ENCODE data around the gene MAGEL2. TPM values are rescaled to one million over a fixed set of nuclear protein-coding genes. Genes with fewer than 3 reads are reported as not detected.

MAGEL2 gene
- total and polyA plus RNA-seq, 2 experiments from 2014 or later, result 4.8 to 10.1 TPM

- TF ChIP-seq JUNB (IDR thresholded peaks at IDR 0.05; ENCODE audit: unreplicated experiment) (no peak), POLR2AphosphoS5 (IDR thresholded peaks at IDR 0.05; ENCODE audit: low read depth) (no peak), EZH2phosphoT487 (IDR thresholded peaks at IDR 0.05; ENCODE audit: unreplicated experiment) (no peak), NANOG (IDR thresholded peaks at IDR 0.05; ENCODE audit: borderline replicate concordance) (no peak), ZNF331 (CRISPR knock-in tag; IDR thresholded peaks at IDR 0.05; ENCODE audit: low read depth) (no peak), CREB1 (CRISPR knock-in tag; IDR thresholded peaks at IDR 0.05; ENCODE audit: low read depth) (no peak), ZNF114 (CRISPR knock-in tag; IDR thresholded peaks at IDR 0.05) (no peak), EZH2 (IDR thresholded peaks at IDR 0.05; ENCODE audit: low read depth, unreplicated experiment) (no peak), STAT1 (IDR thresholded peaks at IDR 0.05; ENCODE audit: unreplicated experiment) (no peak)
- TF ChIP-seq, protein P1, sequence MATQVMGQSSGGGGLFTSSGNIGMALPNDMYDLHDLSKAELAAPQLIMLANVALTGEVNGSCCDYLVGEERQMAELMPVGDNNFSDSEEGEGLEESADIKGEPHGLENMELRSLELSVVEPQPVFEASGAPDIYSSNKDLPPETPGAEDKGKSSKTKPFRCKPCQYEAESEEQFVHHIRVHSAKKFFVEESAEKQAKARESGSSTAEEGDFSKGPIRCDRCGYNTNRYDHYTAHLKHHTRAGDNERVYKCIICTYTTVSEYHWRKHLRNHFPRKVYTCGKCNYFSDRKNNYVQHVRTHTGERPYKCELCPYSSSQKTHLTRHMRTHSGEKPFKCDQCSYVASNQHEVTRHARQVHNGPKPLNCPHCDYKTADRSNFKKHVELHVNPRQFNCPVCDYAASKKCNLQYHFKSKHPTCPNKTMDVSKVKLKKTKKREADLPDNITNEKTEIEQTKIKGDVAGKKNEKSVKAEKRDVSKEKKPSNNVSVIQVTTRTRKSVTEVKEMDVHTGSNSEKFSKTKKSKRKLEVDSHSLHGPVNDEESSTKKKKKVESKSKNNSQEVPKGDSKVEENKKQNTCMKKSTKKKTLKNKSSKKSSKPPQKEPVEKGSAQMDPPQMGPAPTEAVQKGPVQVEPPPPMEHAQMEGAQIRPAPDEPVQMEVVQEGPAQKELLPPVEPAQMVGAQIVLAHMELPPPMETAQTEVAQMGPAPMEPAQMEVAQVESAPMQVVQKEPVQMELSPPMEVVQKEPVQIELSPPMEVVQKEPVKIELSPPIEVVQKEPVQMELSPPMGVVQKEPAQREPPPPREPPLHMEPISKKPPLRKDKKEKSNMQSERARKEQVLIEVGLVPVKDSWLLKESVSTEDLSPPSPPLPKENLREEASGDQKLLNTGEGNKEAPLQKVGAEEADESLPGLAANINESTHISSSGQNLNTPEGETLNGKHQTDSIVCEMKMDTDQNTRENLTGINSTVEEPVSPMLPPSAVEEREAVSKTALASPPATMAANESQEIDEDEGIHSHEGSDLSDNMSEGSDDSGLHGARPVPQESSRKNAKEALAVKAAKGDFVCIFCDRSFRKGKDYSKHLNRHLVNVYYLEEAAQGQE (IDR thresholded peaks at IDR 0.05; ENCODE audit: unreplicated experiment), result no peak
- TF ChIP-seq, protein P2, sequence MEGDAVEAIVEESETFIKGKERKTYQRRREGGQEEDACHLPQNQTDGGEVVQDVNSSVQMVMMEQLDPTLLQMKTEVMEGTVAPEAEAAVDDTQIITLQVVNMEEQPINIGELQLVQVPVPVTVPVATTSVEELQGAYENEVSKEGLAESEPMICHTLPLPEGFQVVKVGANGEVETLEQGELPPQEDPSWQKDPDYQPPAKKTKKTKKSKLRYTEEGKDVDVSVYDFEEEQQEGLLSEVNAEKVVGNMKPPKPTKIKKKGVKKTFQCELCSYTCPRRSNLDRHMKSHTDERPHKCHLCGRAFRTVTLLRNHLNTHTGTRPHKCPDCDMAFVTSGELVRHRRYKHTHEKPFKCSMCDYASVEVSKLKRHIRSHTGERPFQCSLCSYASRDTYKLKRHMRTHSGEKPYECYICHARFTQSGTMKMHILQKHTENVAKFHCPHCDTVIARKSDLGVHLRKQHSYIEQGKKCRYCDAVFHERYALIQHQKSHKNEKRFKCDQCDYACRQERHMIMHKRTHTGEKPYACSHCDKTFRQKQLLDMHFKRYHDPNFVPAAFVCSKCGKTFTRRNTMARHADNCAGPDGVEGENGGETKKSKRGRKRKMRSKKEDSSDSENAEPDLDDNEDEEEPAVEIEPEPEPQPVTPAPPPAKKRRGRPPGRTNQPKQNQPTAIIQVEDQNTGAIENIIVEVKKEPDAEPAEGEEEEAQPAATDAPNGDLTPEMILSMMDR (conservative IDR thresholded peaks at IDR 0.05; ENCODE audit: low read depth in 2 of 2), result no peak
- TF ChIP-seq, protein P3, sequence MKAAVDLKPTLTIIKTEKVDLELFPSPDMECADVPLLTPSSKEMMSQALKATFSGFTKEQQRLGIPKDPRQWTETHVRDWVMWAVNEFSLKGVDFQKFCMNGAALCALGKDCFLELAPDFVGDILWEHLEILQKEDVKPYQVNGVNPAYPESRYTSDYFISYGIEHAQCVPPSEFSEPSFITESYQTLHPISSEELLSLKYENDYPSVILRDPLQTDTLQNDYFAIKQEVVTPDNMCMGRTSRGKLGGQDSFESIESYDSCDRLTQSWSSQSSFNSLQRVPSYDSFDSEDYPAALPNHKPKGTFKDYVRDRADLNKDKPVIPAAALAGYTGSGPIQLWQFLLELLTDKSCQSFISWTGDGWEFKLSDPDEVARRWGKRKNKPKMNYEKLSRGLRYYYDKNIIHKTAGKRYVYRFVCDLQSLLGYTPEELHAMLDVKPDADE (IDR thresholded peaks at IDR 0.05), result no peak
- TF ChIP-seq, protein P4, sequence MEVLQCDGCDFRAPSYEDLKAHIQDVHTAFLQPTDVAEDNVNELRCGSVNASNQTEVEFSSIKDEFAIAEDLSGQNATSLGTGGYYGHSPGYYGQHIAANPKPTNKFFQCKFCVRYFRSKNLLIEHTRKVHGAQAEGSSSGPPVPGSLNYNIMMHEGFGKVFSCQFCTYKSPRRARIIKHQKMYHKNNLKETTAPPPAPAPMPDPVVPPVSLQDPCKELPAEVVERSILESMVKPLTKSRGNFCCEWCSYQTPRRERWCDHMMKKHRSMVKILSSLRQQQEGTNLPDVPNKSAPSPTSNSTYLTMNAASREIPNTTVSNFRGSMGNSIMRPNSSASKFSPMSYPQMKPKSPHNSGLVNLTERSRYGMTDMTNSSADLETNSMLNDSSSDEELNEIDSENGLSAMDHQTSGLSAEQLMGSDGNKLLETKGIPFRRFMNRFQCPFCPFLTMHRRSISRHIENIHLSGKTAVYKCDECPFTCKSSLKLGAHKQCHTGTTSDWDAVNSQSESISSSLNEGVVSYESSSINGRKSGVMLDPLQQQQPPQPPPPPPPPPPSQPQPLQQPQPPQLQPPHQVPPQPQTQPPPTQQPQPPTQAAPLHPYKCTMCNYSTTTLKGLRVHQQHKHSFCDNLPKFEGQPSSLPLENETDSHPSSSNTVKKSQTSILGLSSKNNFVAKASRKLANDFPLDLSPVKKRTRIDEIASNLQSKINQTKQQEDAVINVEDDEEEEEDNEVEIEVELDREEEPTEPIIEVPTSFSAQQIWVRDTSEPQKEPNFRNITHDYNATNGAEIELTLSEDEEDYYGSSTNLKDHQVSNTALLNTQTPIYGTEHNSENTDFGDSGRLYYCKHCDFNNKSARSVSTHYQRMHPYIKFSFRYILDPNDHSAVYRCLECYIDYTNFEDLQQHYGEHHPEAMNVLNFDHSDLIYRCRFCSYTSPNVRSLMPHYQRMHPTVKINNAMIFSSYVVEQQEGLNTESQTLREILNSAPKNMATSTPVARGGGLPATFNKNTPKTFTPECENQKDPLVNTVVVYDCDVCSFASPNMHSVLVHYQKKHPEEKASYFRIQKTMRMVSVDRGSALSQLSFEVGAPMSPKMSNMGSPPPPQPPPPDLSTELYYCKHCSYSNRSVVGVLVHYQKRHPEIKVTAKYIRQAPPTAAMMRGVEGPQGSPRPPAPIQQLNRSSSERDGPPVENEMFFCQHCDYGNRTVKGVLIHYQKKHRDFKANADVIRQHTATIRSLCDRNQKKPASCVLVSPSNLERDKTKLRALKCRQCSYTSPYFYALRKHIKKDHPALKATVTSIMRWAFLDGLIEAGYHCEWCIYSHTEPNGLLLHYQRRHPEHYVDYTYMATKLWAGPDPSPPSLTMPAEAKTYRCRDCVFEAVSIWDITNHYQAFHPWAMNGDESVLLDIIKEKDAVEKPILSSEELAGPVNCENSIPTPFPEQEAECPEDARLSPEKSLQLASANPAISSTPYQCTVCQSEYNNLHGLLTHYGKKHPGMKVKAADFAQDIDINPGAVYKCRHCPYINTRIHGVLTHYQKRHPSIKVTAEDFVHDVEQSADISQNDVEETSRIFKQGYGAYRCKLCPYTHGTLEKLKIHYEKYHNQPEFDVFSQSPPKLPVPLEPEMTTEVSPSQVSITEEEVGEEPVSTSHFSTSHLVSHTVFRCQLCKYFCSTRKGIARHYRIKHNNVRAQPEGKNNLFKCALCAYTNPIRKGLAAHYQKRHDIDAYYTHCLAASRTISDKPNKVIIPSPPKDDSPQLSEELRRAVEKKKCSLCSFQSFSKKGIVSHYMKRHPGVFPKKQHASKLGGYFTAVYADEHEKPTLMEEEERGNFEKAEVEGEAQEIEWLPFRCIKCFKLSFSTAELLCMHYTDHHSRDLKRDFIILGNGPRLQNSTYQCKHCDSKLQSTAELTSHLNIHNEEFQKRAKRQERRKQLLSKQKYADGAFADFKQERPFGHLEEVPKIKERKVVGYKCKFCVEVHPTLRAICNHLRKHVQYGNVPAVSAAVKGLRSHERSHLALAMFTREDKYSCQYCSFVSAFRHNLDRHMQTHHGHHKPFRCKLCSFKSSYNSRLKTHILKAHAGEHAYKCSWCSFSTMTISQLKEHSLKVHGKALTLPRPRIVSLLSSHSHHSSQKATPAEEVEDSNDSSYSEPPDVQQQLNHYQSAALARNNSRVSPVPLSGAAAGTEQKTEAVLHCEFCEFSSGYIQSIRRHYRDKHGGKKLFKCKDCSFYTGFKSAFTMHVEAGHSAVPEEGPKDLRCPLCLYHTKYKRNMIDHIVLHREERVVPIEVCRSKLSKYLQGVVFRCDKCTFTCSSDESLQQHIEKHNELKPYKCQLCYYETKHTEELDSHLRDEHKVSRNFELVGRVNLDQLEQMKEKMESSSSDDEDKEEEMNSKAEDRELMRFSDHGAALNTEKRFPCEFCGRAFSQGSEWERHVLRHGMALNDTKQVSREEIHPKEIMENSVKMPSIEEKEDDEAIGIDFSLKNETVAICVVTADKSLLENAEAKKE (CRISPR knock-in tag; IDR thresholded peaks at IDR 0.05), result no peak
- no peak for ATAC-seq
- peaks cover 46% of the 10 kb centered on the region for H3K9me3 Mint-ChIP-seq
These were observed 31.1 kb downstream of the MAGEL2 start for GRCh38 chr15:23616536-23616935.

More at GRCh38 chr15:23616536-23616935, 31.1 kb downstream of the MAGEL2 start:
- Histone ChIP-seq H2AFZ (no peak overlapping the region), H3K9me2 (ENCODE audit: insufficient read depth) (peaks cover 4% of the 10 kb centered on the region; the same call in 1 of the 2 replicates), H3K4me1 (ENCODE audit: insufficient read depth) (no peaks in the 10 kb centered on the region), H3K79me2 (replicated peaks; ENCODE audit: insufficient read depth) (no peaks in the 10 kb centered on the region), H4K20me1 (replicated peaks; ENCODE audit: insufficient read depth) (no peaks in the 10 kb centered on the region), H3F3A (replicated peaks; ENCODE audit: low read depth) (no peaks in the 10 kb centered on the region), H3K36me3 (ENCODE audit: insufficient read depth) (no peaks in the 10 kb centered on the region), H3K4me3 (no peak overlapping the region), H3K27ac (ENCODE audit: low read depth) (no peak overlapping the region), H3K4me2 (no peak overlapping the region), H3K27me3 (ENCODE audit: insufficient read depth) (peaks cover 13% of the 10 kb centered on the region; the same call in 1 of the 2 replicates)
- H3K4me3 Mint-ChIP-seq, result no peak overlapping the region
- no peak for DNase-seq (ENCODE audit: low spot score)
- H3K27me3 Mint-ChIP-seq (ENCODE audit: insufficient read depth, low read depth, poor library complexity), result no peaks in the 10 kb centered on the region
- H3K4me1 Mint-ChIP-seq, result no peaks in the 10 kb centered on the region
- peaks cover 11% of the 10 kb centered on the region for H3K36me3 Mint-ChIP-seq (ENCODE audit: low read depth)
- H3K27ac Mint-ChIP-seq, result no peak overlapping the region
